ENCODE results near the gene TCF20. TPM values are rescaled to one million over a fixed set of nuclear protein-coding genes. Genes with fewer than 3 reads are reported as not detected.

TCF20 gene
- total RNA-seq, 3 donors from 2014 or later: 24.2 to 43.3 (median 36.1) TPM

DNA sequence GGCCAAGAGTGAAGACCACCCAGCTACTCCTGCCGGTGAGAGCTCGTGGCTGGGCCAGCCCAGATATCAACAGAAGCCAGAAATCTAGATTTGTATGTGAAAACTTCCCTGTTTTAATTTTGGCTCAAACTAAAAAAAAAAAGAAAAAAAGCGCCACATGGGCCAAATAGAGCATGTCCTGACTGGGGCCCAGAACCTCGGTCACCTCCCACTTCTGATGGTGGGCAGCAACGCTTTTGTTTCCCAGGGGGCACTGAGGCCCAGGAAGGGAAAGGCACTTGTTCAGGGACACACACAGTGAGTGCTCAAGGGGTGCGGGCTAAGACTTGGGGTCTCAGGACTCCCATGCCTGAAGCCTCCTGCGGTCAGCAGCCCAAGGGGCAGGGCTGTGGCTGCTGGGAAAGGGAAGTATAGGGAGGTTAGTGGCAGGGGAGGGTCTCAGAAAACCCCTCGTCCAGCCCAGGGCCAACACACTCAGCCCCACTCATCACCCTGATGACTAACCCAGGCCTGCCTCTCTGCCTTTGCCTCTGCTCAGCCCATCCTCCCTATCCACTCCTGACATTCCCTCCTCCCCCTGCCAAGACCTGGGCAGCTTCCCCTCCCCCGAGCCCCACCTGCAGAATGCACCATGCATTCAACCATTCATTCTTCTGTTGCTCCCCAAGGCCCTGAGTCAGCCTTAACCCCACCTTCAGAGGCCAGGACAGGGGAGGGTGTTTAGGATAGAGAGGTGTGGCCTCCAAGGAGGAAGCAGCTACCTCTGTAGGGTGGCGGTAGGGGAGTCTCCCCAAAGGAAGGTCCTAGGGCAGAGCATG lies 30.0 kb upstream of the TCF20 start:
- H3K36me3 ChIP-seq: no peaks in the 10 kb centered on the region
- no peaks in the 10 kb centered on the region for H3K27me3 ChIP-seq
- DNase-seq (ENCODE audit: low spot score in 2 of 2): no peak
- H3K9me3 ChIP-seq: no peaks in the 10 kb centered on the region
- peaks cover 0 to 5% of the 10 kb centered on the region in 2 donors for H3K4me1 ChIP-seq
- intact Hi-C loops (cut with DNase I; ENCODE audit: low total_unique reads): loop anchor here (2.0 kb wide), 1 partner anchor 74 kb away; no protein-coding TSS in a partner anchor
- no peak overlapping the region for H3K27ac ChIP-seq
- TF ChIP-seq POLR2AphosphoS5 (IDR thresholded peaks at IDR 0.05) (no peak), POLR2A (IDR thresholded peaks at IDR 0.05) (no peak)
- TF ChIP-seq, protein P1, sequence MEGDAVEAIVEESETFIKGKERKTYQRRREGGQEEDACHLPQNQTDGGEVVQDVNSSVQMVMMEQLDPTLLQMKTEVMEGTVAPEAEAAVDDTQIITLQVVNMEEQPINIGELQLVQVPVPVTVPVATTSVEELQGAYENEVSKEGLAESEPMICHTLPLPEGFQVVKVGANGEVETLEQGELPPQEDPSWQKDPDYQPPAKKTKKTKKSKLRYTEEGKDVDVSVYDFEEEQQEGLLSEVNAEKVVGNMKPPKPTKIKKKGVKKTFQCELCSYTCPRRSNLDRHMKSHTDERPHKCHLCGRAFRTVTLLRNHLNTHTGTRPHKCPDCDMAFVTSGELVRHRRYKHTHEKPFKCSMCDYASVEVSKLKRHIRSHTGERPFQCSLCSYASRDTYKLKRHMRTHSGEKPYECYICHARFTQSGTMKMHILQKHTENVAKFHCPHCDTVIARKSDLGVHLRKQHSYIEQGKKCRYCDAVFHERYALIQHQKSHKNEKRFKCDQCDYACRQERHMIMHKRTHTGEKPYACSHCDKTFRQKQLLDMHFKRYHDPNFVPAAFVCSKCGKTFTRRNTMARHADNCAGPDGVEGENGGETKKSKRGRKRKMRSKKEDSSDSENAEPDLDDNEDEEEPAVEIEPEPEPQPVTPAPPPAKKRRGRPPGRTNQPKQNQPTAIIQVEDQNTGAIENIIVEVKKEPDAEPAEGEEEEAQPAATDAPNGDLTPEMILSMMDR (IDR thresholded peaks at IDR 0.05): no peak
- H3K4me3 ChIP-seq: peak overlapping the region in 2 of 3 donors; percentile 4 to 11

DNA sequence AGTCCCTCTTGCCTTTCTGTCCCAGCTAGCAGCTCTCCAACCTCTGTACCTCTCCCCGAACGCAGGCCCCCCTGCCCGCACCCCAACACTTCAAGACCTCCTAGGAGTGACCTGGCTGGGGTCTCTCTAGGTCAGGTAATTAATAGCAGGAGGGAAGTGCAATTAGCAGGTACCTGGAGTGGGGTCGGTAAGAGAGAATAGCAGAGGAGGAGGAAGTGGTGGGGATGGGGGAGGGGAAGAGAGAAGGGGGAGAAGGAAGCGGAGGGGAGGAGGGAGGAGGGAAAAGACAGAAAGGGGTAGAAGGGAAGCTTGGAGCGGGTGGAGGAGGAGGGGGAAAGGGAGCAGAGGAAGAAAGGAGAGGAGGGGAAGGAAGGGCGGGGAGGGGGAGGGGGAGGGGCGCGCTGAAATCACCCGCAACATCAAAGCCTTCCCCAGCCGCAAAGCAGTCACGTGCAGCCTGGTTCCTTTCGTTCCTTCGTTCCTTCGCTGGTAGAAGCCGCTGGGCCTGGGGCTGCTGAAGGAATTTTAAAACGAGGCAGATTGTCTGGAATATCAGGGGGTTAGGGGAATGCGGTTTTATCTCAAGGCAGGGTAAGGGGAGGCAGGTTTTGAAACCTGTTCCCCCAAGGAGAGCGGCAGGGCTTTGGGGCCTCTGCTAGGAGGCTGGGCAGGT lies 29.3 kb upstream of the TCF20 start:
- H3K4me1 ChIP-seq: peaks cover 0 to 5% of the 10 kb centered on the region in 2 donors
- TF ChIP-seq POLR2AphosphoS5 (IDR thresholded peaks at IDR 0.05) (no peak), POLR2A (IDR thresholded peaks at IDR 0.05) (no peak)
- TF ChIP-seq, protein P1 (IDR thresholded peaks at IDR 0.05): no peak
- intact Hi-C loops (cut with DNase I; ENCODE audit: low total_unique reads): loop anchor here (2.0 kb wide), 1 partner anchor 73 kb away; no protein-coding TSS in a partner anchor
- no peaks in the 10 kb centered on the region for H3K36me3 ChIP-seq
- no peaks in the 10 kb centered on the region for H3K9me3 ChIP-seq
- DNase-seq (ENCODE audit: low spot score in 2 of 2): no peak
- no peaks in the 10 kb centered on the region for H3K27me3 ChIP-seq
- peak overlapping the region; percentile 4 to 11 (median 4) for H3K4me3 ChIP-seq
- H3K27ac ChIP-seq: no peak overlapping the region

DNA sequence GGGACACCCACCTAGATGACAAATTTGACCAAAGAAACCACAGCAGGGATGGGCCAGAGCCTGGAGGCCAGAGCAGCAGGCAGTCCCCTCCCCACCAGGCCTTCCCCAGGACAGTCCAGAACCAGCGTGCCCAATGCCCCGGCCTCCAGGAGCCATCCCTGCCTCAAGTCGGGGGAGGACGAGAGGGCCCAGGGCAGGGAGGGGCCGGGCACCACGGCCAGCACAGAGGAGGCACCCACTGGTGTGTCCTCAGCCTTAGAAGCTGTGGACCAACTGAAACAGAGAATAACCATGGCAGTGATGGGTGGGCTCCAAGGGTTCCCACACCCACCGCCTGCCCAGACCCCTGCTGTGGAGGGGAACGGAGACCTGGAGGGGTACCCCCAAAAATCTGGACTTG lies 28.3 kb upstream of the TCF20 start:
- intact Hi-C loops (cut with DNase I; ENCODE audit: low total_unique reads): no loop called here
- TF ChIP-seq POLR2AphosphoS5 (IDR thresholded peaks at IDR 0.05): no peak
- TF ChIP-seq, protein P1 (IDR thresholded peaks at IDR 0.05): no peak
- TF ChIP-seq POLR2A (IDR thresholded peaks at IDR 0.05): no peak
- no peak overlapping the region for H3K4me3 ChIP-seq
- no peak overlapping the region for H3K27ac ChIP-seq
- H3K27me3 ChIP-seq: no peaks in the 10 kb centered on the region
- no peaks in the 10 kb centered on the region for H3K36me3 ChIP-seq
- DNase-seq (ENCODE audit: low spot score in 2 of 2): no peak
- no peaks in the 10 kb centered on the region for H3K9me3 ChIP-seq
- H3K4me1 ChIP-seq: peaks cover 0 to 5% of the 10 kb centered on the region in 2 donors

DNA sequence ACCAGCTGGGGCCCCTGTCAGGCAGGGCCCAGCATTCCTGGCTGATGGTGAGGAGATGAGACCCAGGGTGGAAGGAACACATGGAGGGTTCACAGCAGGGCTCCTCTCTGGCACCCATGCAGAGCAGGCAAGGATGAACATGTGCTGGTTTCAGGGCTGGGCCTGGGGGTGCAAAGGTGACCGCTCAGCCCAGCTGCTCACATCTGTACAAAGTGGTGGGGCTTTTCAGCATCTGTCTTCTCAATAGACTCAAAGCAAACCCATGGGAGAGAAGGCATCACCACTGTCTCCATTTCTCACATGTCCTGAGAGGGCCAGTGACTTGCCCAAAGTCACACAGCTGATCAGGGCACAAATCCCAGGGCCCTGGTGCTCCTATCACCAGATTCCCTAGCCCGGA lies 27.3 kb upstream of the TCF20 start:
- no peak for TF ChIP-seq POLR2AphosphoS5 (IDR thresholded peaks at IDR 0.05)
- no peak for TF ChIP-seq POLR2A (IDR thresholded peaks at IDR 0.05)
- TF ChIP-seq, protein P1 (IDR thresholded peaks at IDR 0.05): no peak
- H3K4me1 ChIP-seq: peaks cover 0 to 5% of the 10 kb centered on the region in 2 donors
- no peak overlapping the region for H3K27ac ChIP-seq
- H3K4me3 ChIP-seq: no peak overlapping the region
- H3K9me3 ChIP-seq: no peaks in the 10 kb centered on the region
- DNase-seq (ENCODE audit: low spot score in 2 of 2): no peak
- intact Hi-C loops (cut with DNase I; ENCODE audit: low total_unique reads): no loop called here
- H3K36me3 ChIP-seq: no peaks in the 10 kb centered on the region
- no peaks in the 10 kb centered on the region for H3K27me3 ChIP-seq

DNA sequence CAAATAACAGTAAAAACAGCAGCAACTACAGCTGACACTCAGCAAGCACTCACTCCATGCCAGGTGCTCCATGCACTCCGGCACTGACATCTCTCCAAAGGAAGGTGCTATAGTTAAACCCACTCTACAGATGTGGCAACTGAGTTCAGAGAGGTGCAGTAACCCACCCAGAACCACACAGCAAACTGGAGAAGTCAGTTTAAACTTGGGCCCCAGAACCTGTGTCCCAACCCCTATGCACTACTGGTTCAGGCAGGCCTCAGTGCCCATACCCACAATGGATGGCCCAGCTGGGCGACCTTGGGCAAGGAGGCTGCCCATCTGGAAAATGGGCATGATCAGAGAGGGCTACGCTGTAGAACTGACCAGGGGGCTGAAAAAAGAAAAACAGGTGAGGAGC lies 26.4 kb upstream of the TCF20 start:
- Histone ChIP-seq H3K9me3 (no peaks in the 10 kb centered on the region), H3K27ac (no peak overlapping the region), H3K4me3 (no peak overlapping the region), H3K4me1 (peaks cover 0 to 5% of the 10 kb centered on the region in 2 donors), H3K36me3 (no peaks in the 10 kb centered on the region), H3K27me3 (no peaks in the 10 kb centered on the region)
- intact Hi-C loops (cut with DNase I; ENCODE audit: low total_unique reads): no loop called here
- TF ChIP-seq, protein P1 (IDR thresholded peaks at IDR 0.05): no peak
- no peak for TF ChIP-seq POLR2A (IDR thresholded peaks at IDR 0.05)
- no peak for TF ChIP-seq POLR2AphosphoS5 (IDR thresholded peaks at IDR 0.05)
- no peak for DNase-seq (ENCODE audit: low spot score in 2 of 2)
